HepG2 (cell line): ENCODE data around the gene TEX14. TPM values are rescaled to one million over a fixed set of nuclear protein-coding genes. Genes with fewer than 3 reads are reported as not detected.

Experiments used
- ATF6 ChIP-seq: sonication (generic); formaldehyde crosslinking; conservative IDR thresholded peaks from 2 replicates; pipeline ENCODE4 v1.4.0; 2020; ENCODE audit warnings: missing genetic modification reagents
- DDIT3 ChIP-seq: sonication (generic); formaldehyde crosslinking; IDR thresholded peaks from 2 replicates; pipeline ENCODE4 v1.4.0; 2020; ENCODE audit warnings: mild to moderate bottlenecking, missing genetic modification reagents
- FOXO1 ChIP-seq: sonication (generic); formaldehyde crosslinking; IDR thresholded peaks from 2 replicates; pipeline ENCODE4 v1.4.0; 2020; ENCODE audit warnings: missing genetic modification reagents
- HMG20B ChIP-seq: conservative IDR thresholded peaks from 2 replicates; pipeline ENCODE4 v1.6.1; 2016; ENCODE audit warnings: missing genetic modification reagents, missing compliant biosample characterization
- KIAA2018 ChIP-seq: sonication (generic); formaldehyde crosslinking; IDR thresholded peaks from 2 replicates; pipeline ENCODE4 v1.5.0; 2020; ENCODE audit warnings: mild to moderate bottlenecking, missing genetic modification reagents, borderline replicate concordance
- MAZ ChIP-seq, 2 experiments: sonication (generic) in 1 of 2; formaldehyde crosslinking in 1 of 2; IDR thresholded peaks; 2 replicates each; pipeline versions ENCODE4 v1.5.0 to v1.6.1; 2012 to 2020; ENCODE audit warnings: low read depth in 2 of 2, mild to moderate bottlenecking in 2 of 2, borderline replicate concordance in 1 of 2, improper control_type of control experiment in 1 of 2, low read length in 1 of 2, missing genetic modification reagents in 1 of 2, moderate library complexity in 1 of 2
- MED1 ChIP-seq: sonication (generic); formaldehyde crosslinking; IDR thresholded peaks from 2 replicates; pipeline ENCODE4 v1.4.0; 2020; ENCODE audit warnings: missing genetic modification reagents
- MIXL1 ChIP-seq: IDR thresholded peaks from 2 replicates; pipeline ENCODE4 v1.6.1; 2016
- USF2 ChIP-seq, 2 experiments: sonication (generic) in 1 of 2; formaldehyde crosslinking in 1 of 2; IDR thresholded peaks; 2 replicates each; pipeline versions ENCODE4 v1.5.1 to v1.6.1; 2011 to 2020; ENCODE audit warnings: borderline replicate concordance in 1 of 2, low read depth in 1 of 2, low read length in 1 of 2, mild to moderate bottlenecking in 1 of 2, missing genetic modification reagents in 1 of 2, moderate library complexity in 1 of 2
- ZFP36L1 ChIP-seq: sonication (generic); formaldehyde crosslinking; IDR thresholded peaks from 2 replicates; pipeline ENCODE4 v1.8.0; 2022; ENCODE audit warnings: mild to moderate bottlenecking, missing genetic modification reagents, moderate library complexity
- ZNF143 ChIP-seq: sonication (generic); formaldehyde crosslinking; IDR thresholded peaks from 2 replicates; pipeline ENCODE4 v1.4.0; 2020; ENCODE audit warnings: missing genetic modification reagents
- ZNF230 ChIP-seq: sonication (generic); formaldehyde crosslinking; IDR thresholded peaks from 2 replicates; pipeline ENCODE4 v1.4.0; 2020; ENCODE audit warnings: mild to moderate bottlenecking, missing genetic modification reagents
- ZNF788 ChIP-seq: sonication (generic); formaldehyde crosslinking; IDR thresholded peaks from 2 replicates; pipeline ENCODE4 v1.5.0; 2020; ENCODE audit warnings: mild to moderate bottlenecking, missing genetic modification reagents, borderline replicate concordance
- polyA plus RNA-seq, 8 experiments: library from polyadenylated mRNA; depleted of rRNA in 3 of 8; stranded (reverse) in 7 of 8; unstranded in 1 of 8; fragments of >200 nt; fragmentation: Illumina TruSeq in 4 of 8; extraction: Trizol in 4 of 8; gene quantifications; 2 replicates each; pipeline versions ENCODE4 v1.2.1 to v1.2.3, GENCODE V29; 2011 to 2016; ENCODE audit warnings: low read depth in 4 of 8, missing spikeins in 1 of 8, mixed read lengths in 1 of 8; ENCODE audit not compliant: insufficient read depth in 1 of 8
- total RNA-seq, 5 experiments: library from RNA; depleted of rRNA; stranded (reverse); fragments of >200 nt; fragmentation: Illumina TruSeq; extraction: Trizol; gene quantifications; 2 replicates each; pipeline ENCODE4 v1.2.3, GENCODE V29; 2016; ENCODE audit warnings: low read depth in 1 of 5

Gene TEX14
- total and polyA plus RNA-seq, 2 of the 13 experiments (the other 11 are each of a cell fraction or from before 2014, with no cell fraction given) = 0.04 to 0.07 TPM

GRCh38 chr17:58516644-58517377 is 175.0 kb downstream of the TEX14 start (continued):
- TF ChIP-seq KIAA2018 (no peak), HMG20B (CRISPR knock-in tag) (0 out of 2 replicates have a peak, but pooled peaks have one; percentile 15), USF2 (IDR thresholded peaks at IDR 0.05; ENCODE audit: low read depth, low read length) (no peak), USF2 (CRISPR knock-in tag; IDR thresholded peaks at IDR 0.05; ENCODE audit: borderline replicate concordance) (peak; percentile 34; the same call in 1 of the 2 replicates), DDIT3 (CRISPR knock-in tag) (no peak), MAZ (IDR thresholded peaks at IDR 0.05; ENCODE audit: borderline replicate concordance, low read depth, low read length) (0 out of 2 replicates have a peak, but pooled peaks have one; percentile 26), MAZ (CRISPR knock-in tag; IDR thresholded peaks at IDR 0.05; ENCODE audit: low read depth) (no peak), FOXO1 (CRISPR knock-in tag) (peak; percentile 94), ZNF230 (peak; percentile 64; the same call in 1 of the 2 replicates), ZFP36L1 (CRISPR knock-in tag) (no peak; the same call in 1 of the 2 replicates), ATF6 (CRISPR knock-in tag) (no peak), MIXL1 (peak; percentile 44; the same call in 1 of the 2 replicates), ZNF143 (CRISPR knock-in tag) (no peak), MED1 (peak; percentile 85), ZNF788 (CRISPR knock-in tag) (peak; percentile 68; the same call in 1 of the 2 replicates)
